ENCODE data around the gene DGKQ.

Gene DGKQ

DNA sequence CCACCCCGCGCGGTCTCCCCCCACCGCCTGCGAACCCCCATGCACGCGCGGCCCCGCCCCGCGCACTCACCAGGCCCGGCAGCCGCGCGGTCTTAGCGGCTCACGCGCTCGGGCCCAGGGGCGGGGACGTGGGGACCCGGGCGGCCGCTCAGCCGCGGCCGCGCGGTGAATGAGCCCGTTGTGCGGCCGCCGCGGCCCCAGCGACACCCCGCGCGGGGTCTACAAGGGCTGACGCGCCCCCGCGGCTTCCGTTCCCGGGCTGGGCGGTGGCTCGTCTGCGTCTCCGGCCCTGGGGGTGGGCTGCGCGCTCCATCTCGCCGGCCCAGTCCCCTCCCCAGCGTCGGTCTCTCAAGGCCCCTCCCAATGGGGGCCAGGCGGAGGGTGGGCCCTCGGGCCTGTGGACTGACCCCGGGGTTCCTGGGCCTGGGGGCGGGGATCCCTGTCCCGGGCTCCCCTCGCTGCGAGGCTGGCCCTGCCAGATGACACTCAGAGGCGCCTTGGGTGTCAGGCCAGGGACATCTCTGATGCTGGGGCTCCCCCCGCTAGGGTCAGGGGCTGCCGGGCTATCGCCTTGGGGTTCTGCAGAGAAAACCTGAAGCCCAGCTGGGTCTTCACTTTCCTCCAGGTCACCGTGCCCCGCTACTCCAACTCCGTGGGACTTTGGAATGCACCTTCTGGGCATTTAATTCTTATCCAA, 24.2 kb upstream of the DGKQ start:
- Histone ChIP-seq H4K20me1 (ENCODE audit: control insufficient read depth, insufficient read depth, low read depth, low read length) (no peaks in the 10 kb centered on the region), H3K4me1 (ENCODE audit: control insufficient read depth, low read length) (peaks cover 35% of the 10 kb centered on the region), H3K27me3 (ENCODE audit: control insufficient read depth, low read length) (peaks cover 37% of the 10 kb centered on the region), H3K9me2 (replicated peaks; ENCODE audit: control insufficient read depth, low read length) (no peaks in the 10 kb centered on the region), H3K79me2 (ENCODE audit: control insufficient read depth, low read length) (no peaks in the 10 kb centered on the region), H3K27ac (ENCODE audit: low read depth, low read length) (no peak overlapping the region), H3K4me2 (ENCODE audit: low read length) (0 out of 2 replicates have a peak overlapping the region, but pooled peaks have one; percentile 16), H3F3A (ENCODE audit: control insufficient read depth, insufficient read depth) (no peaks in the 10 kb centered on the region), H3K4me3 (ENCODE audit: low read length) (no peak overlapping the region), H3K36me3 (ENCODE audit: control insufficient read depth, low read length) (no peaks in the 10 kb centered on the region), H3K9me3 (ENCODE audit: control insufficient read depth, insufficient read depth, low read length) (no peaks in the 10 kb centered on the region)
- TF ChIP-seq, protein P1, sequence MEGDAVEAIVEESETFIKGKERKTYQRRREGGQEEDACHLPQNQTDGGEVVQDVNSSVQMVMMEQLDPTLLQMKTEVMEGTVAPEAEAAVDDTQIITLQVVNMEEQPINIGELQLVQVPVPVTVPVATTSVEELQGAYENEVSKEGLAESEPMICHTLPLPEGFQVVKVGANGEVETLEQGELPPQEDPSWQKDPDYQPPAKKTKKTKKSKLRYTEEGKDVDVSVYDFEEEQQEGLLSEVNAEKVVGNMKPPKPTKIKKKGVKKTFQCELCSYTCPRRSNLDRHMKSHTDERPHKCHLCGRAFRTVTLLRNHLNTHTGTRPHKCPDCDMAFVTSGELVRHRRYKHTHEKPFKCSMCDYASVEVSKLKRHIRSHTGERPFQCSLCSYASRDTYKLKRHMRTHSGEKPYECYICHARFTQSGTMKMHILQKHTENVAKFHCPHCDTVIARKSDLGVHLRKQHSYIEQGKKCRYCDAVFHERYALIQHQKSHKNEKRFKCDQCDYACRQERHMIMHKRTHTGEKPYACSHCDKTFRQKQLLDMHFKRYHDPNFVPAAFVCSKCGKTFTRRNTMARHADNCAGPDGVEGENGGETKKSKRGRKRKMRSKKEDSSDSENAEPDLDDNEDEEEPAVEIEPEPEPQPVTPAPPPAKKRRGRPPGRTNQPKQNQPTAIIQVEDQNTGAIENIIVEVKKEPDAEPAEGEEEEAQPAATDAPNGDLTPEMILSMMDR (IDR thresholded peaks at IDR 0.05; ENCODE audit: low read depth, low read length, poor library complexity, severe bottlenecking), result no peak
- TF ChIP-seq EZH2phosphoT487 (IDR thresholded peaks at IDR 0.05; ENCODE audit: borderline replicate concordance, low read length), result no peak

DNA sequence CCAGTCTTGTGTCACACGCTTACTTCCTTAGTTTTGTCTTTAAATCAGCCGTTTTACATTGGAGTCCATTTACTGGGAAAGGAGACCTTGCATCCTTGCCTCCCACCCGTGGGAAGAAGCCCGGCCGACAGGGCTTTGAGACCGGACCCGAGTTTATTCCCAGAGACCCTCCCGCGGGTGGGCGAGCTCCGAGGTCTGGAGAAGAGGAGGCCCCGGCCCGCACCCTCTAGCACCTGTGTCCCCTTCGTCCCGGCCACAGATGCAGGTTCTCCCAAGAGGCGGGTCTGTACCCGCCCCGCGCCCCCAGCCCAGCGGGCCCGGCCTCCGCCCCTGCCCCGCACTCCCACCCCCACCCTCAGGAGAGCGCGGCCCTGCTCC, 23.6 kb upstream of the DGKQ start:
- no peak overlapping the region for H3K4me2 ChIP-seq (ENCODE audit: low read length)
- TF ChIP-seq, protein P1 (IDR thresholded peaks at IDR 0.05; ENCODE audit: low read depth, low read length, poor library complexity, severe bottlenecking), result no peak
- no peak for TF ChIP-seq EZH2phosphoT487 (IDR thresholded peaks at IDR 0.05; ENCODE audit: borderline replicate concordance, low read length)
- H4K20me1 ChIP-seq (ENCODE audit: control insufficient read depth, insufficient read depth, low read depth, low read length), result no peaks in the 10 kb centered on the region

DNA sequence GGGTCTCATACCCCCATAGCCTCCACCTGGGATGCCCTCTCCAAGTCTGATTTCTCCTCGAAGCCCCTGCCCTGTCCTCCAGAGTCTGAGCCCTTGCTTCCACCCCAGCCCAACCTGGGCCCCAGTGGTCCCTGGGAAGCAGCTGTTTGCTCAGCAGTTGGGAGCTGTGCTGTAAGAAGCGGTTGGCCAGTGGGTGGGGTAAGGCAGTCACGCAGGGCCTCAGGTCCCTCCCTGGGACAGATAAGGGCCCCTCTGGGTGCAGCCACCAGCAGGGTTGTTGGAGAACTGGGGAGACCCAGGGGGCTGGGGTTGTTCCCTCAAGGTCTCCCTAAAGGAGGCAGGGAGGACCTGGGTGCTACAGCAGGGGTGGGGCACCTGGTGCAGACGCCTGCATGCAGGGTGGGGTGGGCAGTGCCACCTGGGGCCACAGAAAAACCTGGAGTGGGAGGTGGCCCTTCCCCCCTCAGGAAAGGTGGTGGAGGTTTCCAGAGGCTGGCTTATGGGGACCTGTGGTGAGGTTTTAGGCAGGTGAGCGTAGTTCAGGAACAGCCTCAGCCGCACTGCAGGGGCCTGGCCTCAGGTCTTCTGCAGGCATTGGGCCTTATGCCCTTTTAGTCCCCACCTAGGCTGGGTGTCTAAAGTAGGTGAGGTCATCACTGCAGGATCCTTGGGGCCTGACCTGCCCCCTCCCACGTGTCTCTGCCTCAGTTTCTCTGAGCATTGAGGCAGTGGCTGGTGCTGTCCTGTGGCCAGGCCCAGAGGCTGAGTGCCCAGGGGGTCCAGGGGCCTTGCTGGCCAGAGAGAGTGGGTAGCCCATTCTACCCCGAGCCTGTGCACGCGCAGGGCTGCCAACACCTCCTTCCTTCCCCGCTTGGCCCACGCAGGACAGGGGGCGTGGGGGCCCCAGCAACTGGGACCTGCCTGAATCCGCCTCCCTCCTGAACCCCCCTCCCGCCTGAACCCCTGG, 22.9 kb upstream of the DGKQ start:
- Histone ChIP-seq H3F3A (ENCODE audit: control insufficient read depth, insufficient read depth) (no peaks in the 10 kb centered on the region), H3K4me1 (ENCODE audit: control insufficient read depth, low read length) (peaks cover 35% of the 10 kb centered on the region), H3K4me3 (ENCODE audit: low read length) (no peak overlapping the region), H4K20me1 (ENCODE audit: control insufficient read depth, insufficient read depth, low read depth, low read length) (no peaks in the 10 kb centered on the region), H3K27me3 (ENCODE audit: control insufficient read depth, low read length) (peaks cover 37% of the 10 kb centered on the region), H3K27ac (ENCODE audit: low read depth, low read length) (no peak overlapping the region), H3K4me2 (ENCODE audit: low read length) (no peak overlapping the region), H3K9me3 (ENCODE audit: control insufficient read depth, insufficient read depth, low read length) (no peaks in the 10 kb centered on the region), H3K36me3 (ENCODE audit: control insufficient read depth, low read length) (no peaks in the 10 kb centered on the region), H3K79me2 (ENCODE audit: control insufficient read depth, low read length) (no peaks in the 10 kb centered on the region), H3K9me2 (replicated peaks; ENCODE audit: control insufficient read depth, low read length) (no peaks in the 10 kb centered on the region)
- no peak for TF ChIP-seq EZH2phosphoT487 (IDR thresholded peaks at IDR 0.05; ENCODE audit: borderline replicate concordance, low read length)
- TF ChIP-seq, protein P1 (IDR thresholded peaks at IDR 0.05; ENCODE audit: low read depth, low read length, poor library complexity, severe bottlenecking), result no peak

More for the DNA sequence above, 23.6 kb upstream of the DGKQ start:
- Histone ChIP-seq H3K9me3 (ENCODE audit: control insufficient read depth, insufficient read depth, low read length) (no peaks in the 10 kb centered on the region), H3K79me2 (ENCODE audit: control insufficient read depth, low read length) (no peaks in the 10 kb centered on the region), H3K4me3 (ENCODE audit: low read length) (no peak overlapping the region), H3K36me3 (ENCODE audit: control insufficient read depth, low read length) (no peaks in the 10 kb centered on the region), H3K9me2 (replicated peaks; ENCODE audit: control insufficient read depth, low read length) (no peaks in the 10 kb centered on the region), H3K27me3 (ENCODE audit: control insufficient read depth, low read length) (peaks cover 37% of the 10 kb centered on the region), H3K27ac (ENCODE audit: low read depth, low read length) (no peak overlapping the region), H3F3A (ENCODE audit: control insufficient read depth, insufficient read depth) (no peaks in the 10 kb centered on the region), H3K4me1 (ENCODE audit: control insufficient read depth, low read length) (peaks cover 35% of the 10 kb centered on the region)

All from DOHH2 (cell line).